WTC11 (cell line): ENCODE measurements around the gene FBXL16.

Source experiments
- E2F1 ChIP-seq: sonication (generic); formaldehyde crosslinking; IDR thresholded peaks from 2 replicates; pipeline ENCODE4 v1.8.0; 2022; ENCODE audit warnings: mild to moderate bottlenecking, missing genetic modification reagents
- SOX15 ChIP-seq: fragments of 250-450 bp; sonication (Bioruptor Pico); IDR thresholded peaks from 2 replicates; pipeline ENCODE4 v1.9.0; 2021; ENCODE audit warnings: mild to moderate bottlenecking
- TF ChIP-seq, protein P1 (sequence below): fragments of 200-600 bp; IDR thresholded peaks from 2 replicates; pipeline ENCODE4 v1.8.0; 2022; ENCODE audit warnings: antibody characterized with exemption

DNA sequence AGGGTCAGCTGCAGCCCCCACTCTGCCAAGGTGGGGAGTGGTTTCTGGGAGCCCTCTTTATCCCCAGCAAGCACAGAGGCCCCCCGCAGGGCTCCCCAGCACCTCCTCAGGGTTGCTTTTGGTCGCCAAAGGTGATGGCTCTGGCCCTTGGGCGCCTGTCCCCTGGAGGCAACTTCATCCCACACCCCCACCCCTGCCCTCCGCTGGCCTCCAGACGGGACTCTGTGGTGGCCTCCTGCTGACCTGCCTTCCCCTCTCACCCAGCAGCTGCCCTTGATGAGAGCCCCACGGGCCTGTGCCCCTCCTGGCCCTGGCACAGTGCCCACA is 45.5 kb downstream of the FBXL16 start:
- TF ChIP-seq E2F1 (CRISPR knock-in tag), result no peak
- TF ChIP-seq SOX15 (CRISPR knock-in tag), result no peak
- TF ChIP-seq, protein P1, sequence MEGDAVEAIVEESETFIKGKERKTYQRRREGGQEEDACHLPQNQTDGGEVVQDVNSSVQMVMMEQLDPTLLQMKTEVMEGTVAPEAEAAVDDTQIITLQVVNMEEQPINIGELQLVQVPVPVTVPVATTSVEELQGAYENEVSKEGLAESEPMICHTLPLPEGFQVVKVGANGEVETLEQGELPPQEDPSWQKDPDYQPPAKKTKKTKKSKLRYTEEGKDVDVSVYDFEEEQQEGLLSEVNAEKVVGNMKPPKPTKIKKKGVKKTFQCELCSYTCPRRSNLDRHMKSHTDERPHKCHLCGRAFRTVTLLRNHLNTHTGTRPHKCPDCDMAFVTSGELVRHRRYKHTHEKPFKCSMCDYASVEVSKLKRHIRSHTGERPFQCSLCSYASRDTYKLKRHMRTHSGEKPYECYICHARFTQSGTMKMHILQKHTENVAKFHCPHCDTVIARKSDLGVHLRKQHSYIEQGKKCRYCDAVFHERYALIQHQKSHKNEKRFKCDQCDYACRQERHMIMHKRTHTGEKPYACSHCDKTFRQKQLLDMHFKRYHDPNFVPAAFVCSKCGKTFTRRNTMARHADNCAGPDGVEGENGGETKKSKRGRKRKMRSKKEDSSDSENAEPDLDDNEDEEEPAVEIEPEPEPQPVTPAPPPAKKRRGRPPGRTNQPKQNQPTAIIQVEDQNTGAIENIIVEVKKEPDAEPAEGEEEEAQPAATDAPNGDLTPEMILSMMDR, result no peak
